ENCODE results near the gene VWF. TPM values are rescaled to one million over a fixed set of nuclear protein-coding genes. Genes with fewer than 3 reads are reported as not detected.

The VWF gene
- total RNA-seq, 1 experiment from 2014 or later: 0.41 TPM

DNA sequence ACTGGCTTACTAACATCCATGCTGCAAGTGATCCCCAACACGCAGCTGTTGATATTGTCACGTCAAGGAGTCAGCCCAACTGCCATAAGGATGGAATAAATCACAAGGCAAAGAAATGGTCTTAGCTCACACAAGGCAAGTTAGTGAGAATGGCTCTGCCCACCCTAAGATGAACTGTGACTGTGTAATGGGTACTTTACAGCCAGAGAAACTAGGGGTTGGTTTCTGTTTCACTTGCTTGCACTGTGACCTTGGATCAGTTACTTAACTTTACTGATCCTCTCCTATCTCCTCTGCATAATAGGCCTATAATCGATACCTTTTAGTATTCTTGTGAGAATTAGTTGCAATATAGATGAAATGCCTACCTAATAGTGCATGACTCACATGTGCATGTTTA, 127.2 kb downstream of the VWF start:
- Mint-ChIP-seq H3K27me3 (ENCODE audit: insufficient read depth, unreplicated experiment) (peaks cover 23% of the 10 kb centered on the region), H3K36me3 (ENCODE audit: insufficient read depth, unreplicated experiment) (no peaks in the 10 kb centered on the region), H3K27ac (ENCODE audit: unreplicated experiment) (no peak overlapping the region), H3K4me3 (ENCODE audit: unreplicated experiment) (no peak overlapping the region), H3K4me1 (ENCODE audit: low read depth, unreplicated experiment) (no peaks in the 10 kb centered on the region), H3K9me3 (ENCODE audit: unreplicated experiment) (no peaks in the 10 kb centered on the region)
- no peaks in the 10 kb centered on the region; the same call in 1 of the 2 replicates for H3K27me3 ChIP-seq (replicated peaks; ENCODE audit: control insufficient read depth, insufficient read depth, low read length)
- CTCF ChIA-PET: interaction anchor here (2.2 kb wide), 1 partner anchor 41 kb away, joined by 8 read pairs; no protein-coding TSS in a partner anchor
- no peaks in the 10 kb centered on the region for H3K4me1 ChIP-seq
- no peak overlapping the region for H3K4me3 ChIP-seq (ENCODE audit: low read depth, low read length)
- no peak for DNase-seq
- intact Hi-C loops (cut with micrococcal nuclease; ENCODE audit: unreplicated experiment): no loop called here
- no peaks in the 10 kb centered on the region; the same call in 1 of the 2 replicates for H3K9me3 ChIP-seq
- H3K36me3 ChIP-seq (ENCODE audit: control insufficient read depth, insufficient read depth, low read length): no peaks in the 10 kb centered on the region
- BruUV-seq (replicated peaks): no TSS peak
- POLR2A ChIA-PET: interaction anchor here (0.6 kb wide), 1 partner anchor 79 kb away, joined by 7 read pairs; no protein-coding TSS in a partner anchor
- TF ChIP-seq, protein P1, sequence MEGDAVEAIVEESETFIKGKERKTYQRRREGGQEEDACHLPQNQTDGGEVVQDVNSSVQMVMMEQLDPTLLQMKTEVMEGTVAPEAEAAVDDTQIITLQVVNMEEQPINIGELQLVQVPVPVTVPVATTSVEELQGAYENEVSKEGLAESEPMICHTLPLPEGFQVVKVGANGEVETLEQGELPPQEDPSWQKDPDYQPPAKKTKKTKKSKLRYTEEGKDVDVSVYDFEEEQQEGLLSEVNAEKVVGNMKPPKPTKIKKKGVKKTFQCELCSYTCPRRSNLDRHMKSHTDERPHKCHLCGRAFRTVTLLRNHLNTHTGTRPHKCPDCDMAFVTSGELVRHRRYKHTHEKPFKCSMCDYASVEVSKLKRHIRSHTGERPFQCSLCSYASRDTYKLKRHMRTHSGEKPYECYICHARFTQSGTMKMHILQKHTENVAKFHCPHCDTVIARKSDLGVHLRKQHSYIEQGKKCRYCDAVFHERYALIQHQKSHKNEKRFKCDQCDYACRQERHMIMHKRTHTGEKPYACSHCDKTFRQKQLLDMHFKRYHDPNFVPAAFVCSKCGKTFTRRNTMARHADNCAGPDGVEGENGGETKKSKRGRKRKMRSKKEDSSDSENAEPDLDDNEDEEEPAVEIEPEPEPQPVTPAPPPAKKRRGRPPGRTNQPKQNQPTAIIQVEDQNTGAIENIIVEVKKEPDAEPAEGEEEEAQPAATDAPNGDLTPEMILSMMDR (IDR thresholded peaks at IDR 0.05; ENCODE audit: insufficient read depth in 1 of 2, low read depth in 1 of 2, low read length in 1 of 2, severe bottlenecking in 1 of 2, unreplicated experiment in 1 of 2): no peak

DNA sequence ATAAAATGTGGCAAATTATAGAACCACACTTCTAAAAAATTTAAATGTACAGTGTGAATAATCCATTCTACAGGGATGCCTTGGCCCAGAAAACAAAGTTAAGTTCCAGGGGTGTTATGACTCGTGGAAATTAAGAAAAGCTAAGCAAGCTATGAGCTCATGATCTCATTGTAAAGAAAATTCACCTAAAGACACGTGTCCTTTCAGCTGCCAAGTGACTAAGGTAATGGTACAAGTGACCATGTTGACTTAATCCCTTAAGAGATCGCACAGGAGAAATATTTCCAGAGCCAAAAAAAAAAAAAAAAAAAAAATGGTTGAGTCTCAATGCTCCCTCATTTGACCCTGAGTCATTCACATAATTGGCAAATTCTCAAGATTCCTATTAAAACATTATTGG, 128.0 kb downstream of the VWF start:
- Mint-ChIP-seq H3K4me3 (ENCODE audit: unreplicated experiment) (no peak overlapping the region), H3K4me1 (ENCODE audit: low read depth, unreplicated experiment) (no peaks in the 10 kb centered on the region), H3K27ac (ENCODE audit: unreplicated experiment) (no peak overlapping the region), H3K36me3 (ENCODE audit: insufficient read depth, unreplicated experiment) (no peaks in the 10 kb centered on the region), H3K27me3 (ENCODE audit: insufficient read depth, unreplicated experiment) (peaks cover 22% of the 10 kb centered on the region), H3K9me3 (ENCODE audit: unreplicated experiment) (no peaks in the 10 kb centered on the region)
- Histone ChIP-seq H3K4me1 (no peaks in the 10 kb centered on the region), H3K4me3 (ENCODE audit: low read depth, low read length) (no peak overlapping the region), H3K9me3 (no peaks in the 10 kb centered on the region; the same call in 1 of the 2 replicates), H3K36me3 (ENCODE audit: control insufficient read depth, insufficient read depth, low read length) (no peaks in the 10 kb centered on the region), H3K27me3 (replicated peaks; ENCODE audit: control insufficient read depth, insufficient read depth, low read length) (no peaks in the 10 kb centered on the region; the same call in 1 of the 2 replicates)
- intact Hi-C loops (cut with micrococcal nuclease; ENCODE audit: unreplicated experiment): no loop called here
- ChIA-PET POLR2A (no interaction called here), CTCF (interaction anchor here (0.6 to 2.2 kb wide), 2 partner anchors 41 to 845 kb away, joined by 8 to 12 read pairs; no protein-coding TSS in a partner anchor)
- TF ChIP-seq, protein P1 (IDR thresholded peaks at IDR 0.05; ENCODE audit: insufficient read depth in 1 of 2, low read depth in 1 of 2, low read length in 1 of 2, severe bottlenecking in 1 of 2, unreplicated experiment in 1 of 2): no peak
- BruUV-seq (replicated peaks): no TSS peak
- no peak for DNase-seq

DNA sequence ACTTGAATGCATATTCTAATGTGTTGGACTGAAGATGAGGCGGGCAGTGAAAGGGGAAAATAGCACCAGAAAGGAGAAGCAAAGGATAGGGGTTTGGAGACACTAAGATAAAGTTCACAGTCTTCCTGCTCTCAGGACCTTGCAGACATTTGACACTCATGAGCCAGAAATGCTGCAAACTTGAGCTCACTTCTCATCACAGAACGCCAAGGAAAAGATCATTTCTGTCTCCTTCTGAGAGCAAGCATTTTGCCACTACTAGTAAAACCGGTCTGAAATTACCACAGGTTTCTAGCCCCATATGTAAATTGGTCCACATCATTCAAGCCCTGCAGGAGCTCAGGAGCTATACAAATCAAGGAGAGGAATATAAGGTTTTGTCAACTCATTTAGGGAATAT, 134.8 kb downstream of the VWF start:
- peaks cover 6% of the 10 kb centered on the region for H3K4me1 Mint-ChIP-seq (ENCODE audit: low read depth, unreplicated experiment)
- H3K27me3 ChIP-seq (replicated peaks; ENCODE audit: control insufficient read depth, insufficient read depth, low read length): no peaks in the 10 kb centered on the region
- intact Hi-C loops (cut with micrococcal nuclease; ENCODE audit: unreplicated experiment): no loop called here
- H3K27me3 Mint-ChIP-seq (ENCODE audit: insufficient read depth, unreplicated experiment): no peaks in the 10 kb centered on the region
- BruUV-seq (replicated peaks): no TSS peak
- H3K4me3 ChIP-seq (ENCODE audit: low read depth, low read length): no peak overlapping the region
- no peaks in the 10 kb centered on the region for H3K9me3 Mint-ChIP-seq (ENCODE audit: unreplicated experiment)
- no peak overlapping the region for H3K27ac Mint-ChIP-seq (ENCODE audit: unreplicated experiment)
- no peak overlapping the region for H3K4me3 Mint-ChIP-seq (ENCODE audit: unreplicated experiment)
- ChIA-PET CTCF (interaction anchor here (0.8 to 6.6 kb wide), 9 partner anchors 9 to 294 kb away, joined by 4 to 200 read pairs (median 8); no protein-coding TSS in a partner anchor), POLR2A (no interaction called here)
- H3K36me3 ChIP-seq (ENCODE audit: control insufficient read depth, insufficient read depth, low read length): no peaks in the 10 kb centered on the region
- no peaks in the 10 kb centered on the region for H3K36me3 Mint-ChIP-seq (ENCODE audit: insufficient read depth, unreplicated experiment)
- TF ChIP-seq, protein P1 (IDR thresholded peaks at IDR 0.05; ENCODE audit: insufficient read depth in 1 of 2, low read depth in 1 of 2, low read length in 1 of 2, severe bottlenecking in 1 of 2, unreplicated experiment in 1 of 2): no peak
- no peaks in the 10 kb centered on the region for H3K9me3 ChIP-seq
- DNase-seq: no peak
- H3K4me1 ChIP-seq: no peaks in the 10 kb centered on the region

All from Caco-2 (cell line).